ENCODE data around the gene WWTR1.

WWTR1 gene

DNA sequence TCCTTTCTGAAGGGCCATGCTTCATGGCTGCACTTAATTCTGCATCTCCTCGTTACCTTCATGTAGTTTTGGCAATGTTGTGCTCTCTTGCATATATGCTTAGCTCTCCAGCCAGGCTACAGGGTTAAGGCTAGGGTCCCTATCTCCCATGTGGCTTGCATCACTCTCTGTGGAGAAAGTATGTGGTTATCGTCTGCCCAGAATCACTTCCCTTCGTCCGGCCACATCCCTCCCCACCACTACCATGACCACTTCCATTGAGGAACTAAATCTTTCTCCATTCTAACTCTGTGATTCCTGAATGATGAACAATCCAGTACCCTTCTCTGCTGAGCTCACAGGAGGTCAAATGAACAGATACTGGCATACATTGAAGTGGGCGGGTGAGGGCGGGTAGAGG is 34.0 kb downstream of the WWTR1 start:
- DNase-seq (ENCODE audit: low read depth in 2 of 2), result no peak

DNA sequence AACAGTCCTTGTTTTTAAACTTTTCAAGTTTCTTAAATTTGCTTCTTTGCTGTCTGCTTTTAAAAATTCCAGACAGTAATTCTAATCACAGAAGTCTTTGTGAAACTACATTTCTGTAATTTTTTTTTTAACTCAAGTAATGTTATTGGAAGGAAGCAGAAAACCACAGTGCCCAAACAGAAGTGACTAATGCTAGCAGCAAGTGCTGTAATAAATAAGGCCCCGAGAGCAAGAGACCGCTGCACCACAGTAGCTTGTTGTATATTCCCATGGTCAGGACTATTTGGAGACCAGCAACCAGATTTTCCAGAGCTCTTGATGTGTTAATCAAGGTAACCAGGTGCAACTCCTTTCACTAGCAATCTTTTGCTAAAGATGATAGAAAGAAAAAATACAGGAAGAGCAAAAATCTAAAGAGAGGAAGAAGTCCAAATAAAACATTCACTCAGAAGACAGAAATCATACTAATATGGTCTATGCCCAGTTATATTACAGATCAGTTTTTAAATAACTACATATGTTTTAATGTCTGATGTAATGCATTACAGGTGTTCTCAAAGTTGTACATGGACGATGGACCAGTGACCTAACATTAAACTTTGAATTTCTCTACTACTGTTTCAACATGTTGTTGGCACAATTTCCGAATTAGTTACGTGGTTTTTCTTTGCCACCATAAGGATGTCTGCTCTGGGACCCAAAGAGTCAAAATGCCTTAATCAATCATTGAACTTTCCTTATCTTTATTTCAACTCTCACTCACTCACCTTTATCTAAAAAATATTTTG is 36.4 kb downstream of the WWTR1 start:
- no peak for DNase-seq (ENCODE audit: low read depth in 2 of 2)

- no peak for DNase-seq (ENCODE audit: low read depth in 2 of 2)
Observed at GRCh38 chr3:149620291-149621020, 37.4 kb downstream of the WWTR1 start.

- no peak for DNase-seq (ENCODE audit: low read depth in 2 of 2)
Observed at GRCh38 chr3:149619136-149619535, 38.7 kb downstream of the WWTR1 start.

DNA sequence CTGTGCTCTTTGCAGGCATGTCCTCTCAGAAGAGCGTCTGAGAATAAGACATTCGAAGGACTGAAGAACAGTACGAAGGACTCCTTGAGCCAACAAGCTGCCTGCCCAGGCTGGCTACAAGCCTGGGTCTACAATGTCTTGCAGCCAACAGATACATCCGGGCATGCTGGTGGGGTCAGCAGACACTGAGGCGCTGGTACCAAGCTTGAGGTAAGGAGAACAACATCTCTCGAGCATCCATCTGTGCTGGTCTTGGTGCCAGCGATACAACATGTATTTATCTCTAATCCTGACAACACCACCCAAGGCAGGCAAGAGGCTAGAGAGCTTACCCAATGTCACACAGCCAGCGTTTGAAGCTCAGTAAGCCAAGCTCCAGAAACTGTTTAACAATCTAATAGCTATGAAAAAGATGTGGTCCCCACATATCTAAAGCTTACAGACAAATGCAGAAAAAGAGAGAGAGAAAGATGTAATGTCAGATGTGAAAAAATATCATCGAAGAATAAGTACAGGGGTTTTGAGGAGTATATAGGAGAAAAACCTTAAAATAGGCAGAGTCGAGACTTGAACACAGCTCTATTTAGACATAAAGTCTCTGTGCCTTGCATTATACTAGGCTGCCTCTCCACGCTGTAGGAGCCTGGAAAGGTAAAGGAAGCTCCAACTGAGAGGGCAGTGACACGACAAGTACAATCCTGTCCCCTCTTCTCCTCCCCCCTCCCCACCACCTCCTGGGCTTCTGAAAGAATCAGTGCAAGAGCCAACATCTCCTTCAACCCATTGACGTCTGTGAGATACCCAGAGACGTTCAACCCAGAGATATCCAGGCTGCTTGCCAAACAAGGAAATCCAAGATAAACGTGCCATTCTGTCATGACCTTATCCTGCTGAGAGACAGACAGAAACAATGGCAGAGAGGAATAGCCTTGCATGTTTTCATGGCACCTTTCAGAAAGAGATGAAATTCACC is 39.4 kb downstream of the WWTR1 start:
- DNase-seq (ENCODE audit: low read depth in 2 of 2), result no peak

DNA sequence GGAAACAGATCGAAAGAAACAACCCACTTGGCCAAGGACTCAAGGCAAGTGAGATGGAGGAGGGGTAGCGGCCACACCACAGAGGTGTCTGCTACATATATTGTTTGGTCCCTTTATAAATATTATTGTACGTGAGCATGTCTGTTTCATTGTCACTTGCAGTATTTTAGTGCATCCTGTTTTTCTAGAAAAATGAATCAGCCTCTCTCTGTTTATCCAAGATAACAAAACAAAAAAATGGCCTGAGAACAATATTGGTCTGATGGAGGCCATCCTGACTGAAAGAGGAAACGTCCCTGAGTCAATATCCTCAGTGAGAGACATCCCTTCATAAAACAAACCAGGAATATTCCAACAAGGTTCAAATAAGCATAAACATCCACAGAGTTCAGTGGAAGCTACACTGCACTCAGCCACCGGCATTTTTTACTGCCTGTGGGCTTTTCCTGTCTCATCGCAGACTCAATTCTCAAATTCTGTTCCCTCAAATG is 42.0 kb downstream of the WWTR1 start:
- DNase-seq (ENCODE audit: low read depth in 2 of 2), result no peak

DNA sequence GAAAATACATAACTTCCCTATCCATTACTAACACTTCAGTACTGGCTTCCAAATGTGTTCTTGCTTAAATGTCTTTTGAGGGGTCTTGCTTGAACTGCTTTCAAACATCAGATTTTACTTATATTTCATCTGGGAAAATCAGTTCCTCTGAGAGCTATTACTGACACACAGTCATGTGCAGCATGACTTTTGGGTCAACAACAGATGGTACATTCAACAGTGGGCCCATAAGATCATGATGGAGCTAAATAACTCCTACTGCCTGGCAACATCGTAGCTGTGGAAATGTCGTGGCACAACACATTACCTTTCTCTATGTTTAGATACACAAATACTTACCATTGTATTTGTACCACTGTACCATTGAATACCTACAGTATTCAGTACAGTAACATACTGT is 43.8 kb downstream of the WWTR1 start:
- DNase-seq (ENCODE audit: low read depth in 2 of 2), result no peak

GRCh38 chr3:149612456-149612855 is 45.4 kb downstream of the WWTR1 start:
- no peak for DNase-seq (ENCODE audit: low read depth in 2 of 2)

- DNase-seq (ENCODE audit: low read depth in 2 of 2), result no peak
Observed at GRCh38 chr3:149611149-149611548, 46.7 kb downstream of the WWTR1 start.

GRCh38 chr3:149610351-149611105 is 47.3 kb downstream of the WWTR1 start:
- DNase-seq (ENCODE audit: low read depth in 2 of 2), result no peak

- DNase-seq (ENCODE audit: low read depth in 2 of 2), result no peak
Observed at GRCh38 chr3:149609595-149609994, 48.2 kb downstream of the WWTR1 start.

- no peak for DNase-seq (ENCODE audit: low read depth in 2 of 2)
Observed at GRCh38 chr3:149608987-149609386, 48.8 kb downstream of the WWTR1 start.

GRCh38 chr3:149605902-149606301 is 51.9 kb downstream of the WWTR1 start:
- DNase-seq (ENCODE audit: low read depth in 2 of 2), result no peak

DNA sequence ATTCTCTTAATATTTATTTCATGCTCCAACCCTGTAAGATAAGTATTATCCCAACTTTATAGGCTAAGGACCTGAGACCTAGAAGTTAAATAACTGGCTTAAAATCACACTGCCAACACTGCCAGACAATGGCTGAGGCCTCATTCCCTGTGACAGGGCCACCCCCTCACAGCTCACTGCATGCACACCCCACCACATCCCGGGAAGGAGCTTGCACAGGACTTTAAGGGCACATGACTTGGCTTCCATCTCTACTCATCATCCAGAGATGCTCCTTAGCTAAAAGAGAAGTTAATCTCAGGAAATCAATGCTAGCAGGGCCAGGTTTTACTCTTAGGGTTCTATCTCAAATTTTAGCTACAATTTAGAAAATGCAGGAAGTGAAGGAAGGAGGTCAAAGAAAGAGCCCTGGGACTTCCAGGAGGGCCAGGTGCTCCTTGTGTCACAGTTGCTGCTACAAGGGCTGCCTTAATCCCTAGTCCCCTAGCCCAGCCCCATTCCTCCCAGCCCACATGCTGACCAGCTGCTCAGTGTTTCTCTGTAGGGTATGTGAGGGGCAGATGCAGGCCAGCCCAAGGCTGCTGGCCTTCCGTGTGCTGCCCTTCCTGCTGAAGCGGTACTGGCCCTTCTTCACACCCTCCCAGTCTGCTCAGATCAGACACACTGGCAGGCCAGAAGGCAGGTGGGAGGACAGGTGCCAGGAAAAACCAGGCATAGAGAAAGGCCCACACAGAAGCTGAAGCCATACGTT is 53.5 kb downstream of the WWTR1 start:
- DNase-seq (ENCODE audit: low read depth in 2 of 2), result no peak

GRCh38 chr3:149603126-149604074 is 54.4 kb downstream of the WWTR1 start:
- no peak for DNase-seq (ENCODE audit: low read depth in 2 of 2)

DNA sequence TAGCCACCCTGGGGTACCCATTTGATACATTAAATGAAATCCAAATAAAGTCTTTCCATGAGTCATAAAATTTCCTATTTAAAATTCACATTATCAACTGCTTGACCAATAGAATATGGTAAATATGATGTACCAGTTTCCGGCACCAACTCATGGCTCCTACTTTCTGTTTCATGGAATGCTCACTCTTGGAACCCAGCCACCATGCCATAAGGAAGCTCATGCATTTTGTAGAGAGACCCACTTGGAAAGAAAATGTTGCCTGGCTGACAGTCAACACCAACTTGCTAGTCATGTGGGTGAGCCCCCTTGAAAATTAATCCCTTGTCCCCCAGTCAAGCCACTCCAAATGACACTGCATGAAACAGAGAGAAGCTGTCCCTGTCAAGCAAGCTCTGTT is 57.2 kb downstream of the WWTR1 start:
- no peak for DNase-seq (ENCODE audit: low read depth in 2 of 2)

- no peak for DNase-seq (ENCODE audit: low read depth in 2 of 2)
Observed at GRCh38 chr3:149599236-149599635, 58.6 kb downstream of the WWTR1 start.

DNA sequence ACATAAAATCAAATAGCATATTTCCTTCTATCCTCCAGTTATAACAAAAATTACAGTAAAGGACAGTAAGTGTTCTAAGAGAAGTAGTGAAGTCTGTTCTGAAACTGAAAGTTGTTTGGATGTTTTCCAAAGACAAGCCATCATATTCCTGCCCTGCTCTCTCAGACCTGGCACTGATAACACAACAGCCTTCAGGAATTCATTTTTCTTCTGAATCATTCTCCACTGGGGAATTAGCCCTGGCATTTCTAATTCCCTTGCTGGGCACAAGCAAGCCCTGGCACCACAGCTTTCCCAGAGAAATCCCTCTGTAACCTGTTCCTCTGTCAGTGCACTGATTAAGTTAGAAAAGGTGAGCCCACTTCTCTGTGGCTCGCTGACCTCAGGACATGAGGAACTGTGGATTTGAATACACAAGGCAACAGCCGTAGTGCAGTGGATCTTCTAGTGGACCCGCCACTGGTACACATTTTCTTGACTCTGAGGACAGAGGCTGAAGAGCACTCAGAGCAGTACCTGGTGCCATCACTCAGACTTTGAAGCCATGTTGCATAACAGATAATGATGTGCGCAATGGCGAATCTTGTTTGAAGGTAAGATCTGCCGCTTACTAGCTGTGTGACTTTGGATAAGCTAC is 61.6 kb downstream of the WWTR1 start:
- DNase-seq (ENCODE audit: low read depth in 2 of 2), result no peak
